Measurements from ENCODE around the gene INSL4.

INSL4 gene

GRCh38 chr9:5191985-5192384, 39.2 kb upstream of the INSL4 start:
- DNase-seq (ENCODE audit: low read depth, low spot score): no peak
- no peak overlapping the region for H3K4me3 ChIP-seq (ENCODE audit: low read depth, low read length)
- ChIA-PET CTCF (interaction anchor here (0.7 to 2.0 kb wide), 4 partner anchors 204 to 409 kb away, joined by 3 to 6 read pairs (median 4); no protein-coding TSS in a partner anchor), POLR2A (no interaction called here)
- TF ChIP-seq CTCF (IDR thresholded peaks at IDR 0.05; ENCODE audit: insufficient read depth, low read length, missing control alignments): no peak

GRCh38 chr9:5193345-5193744, 37.9 kb upstream of the INSL4 start:
- DNase-seq (ENCODE audit: low read depth, low spot score): no peak
- ChIA-PET CTCF (interaction anchor here (1.4 to 2.0 kb wide), 3 partner anchors 248 to 407 kb away, joined by 3 to 6 read pairs (median 5); no protein-coding TSS in a partner anchor), POLR2A (no interaction called here)
- no peak for TF ChIP-seq CTCF (IDR thresholded peaks at IDR 0.05; ENCODE audit: insufficient read depth, low read length, missing control alignments)
- no peak overlapping the region for H3K4me3 ChIP-seq (ENCODE audit: low read depth, low read length)

- CTCF ChIA-PET: interaction anchor here (1.4 to 1.7 kb wide), 2 partner anchors 9 to 37 kb away, joined by 3 to 13 read pairs; no protein-coding TSS in a partner anchor
- TF ChIP-seq CTCF (IDR thresholded peaks at IDR 0.05; ENCODE audit: insufficient read depth, low read length, missing control alignments): no peak
- DNase-seq (ENCODE audit: low read depth, low spot score): no peak
- POLR2A ChIA-PET: no interaction called here
- no peak overlapping the region for H3K4me3 ChIP-seq (ENCODE audit: low read depth, low read length)
Observed at GRCh38 chr9:5195463-5195862, 35.8 kb upstream of the INSL4 start.

- no peak overlapping the region for H3K4me3 ChIP-seq (ENCODE audit: low read depth, low read length)
- DNase-seq (ENCODE audit: low read depth, low spot score): no peak
- CTCF ChIA-PET: interaction anchor here (0.8 kb wide), 1 partner anchor 18 kb away, joined by 3 read pairs; no protein-coding TSS in a partner anchor
- POLR2A ChIA-PET: no interaction called here
- no peak for TF ChIP-seq CTCF (IDR thresholded peaks at IDR 0.05; ENCODE audit: insufficient read depth, low read length, missing control alignments)
Observed at GRCh38 chr9:5205071-5205470, 26.1 kb upstream of the INSL4 start.

- ChIA-PET POLR2A (no interaction called here), CTCF (no interaction called here)
- H3K4me3 ChIP-seq (ENCODE audit: low read depth, low read length): no peak overlapping the region
- no peak for TF ChIP-seq CTCF (IDR thresholded peaks at IDR 0.05; ENCODE audit: insufficient read depth, low read length, missing control alignments)
- DNase-seq (ENCODE audit: low read depth, low spot score): no peak
Observed at GRCh38 chr9:5230554-5230953, 665 bp upstream of the INSL4 start.

GRCh38 chr9:5263351-5264218, 32.4 kb downstream of the INSL4 start:
- DNase-seq (ENCODE audit: low read depth, low spot score): no peak
- TF ChIP-seq CTCF (IDR thresholded peaks at IDR 0.05; ENCODE audit: insufficient read depth, low read length, missing control alignments): no peak
- H3K4me3 ChIP-seq (ENCODE audit: low read depth, low read length): no peak overlapping the region
- CTCF ChIA-PET: interaction anchor here (1.2 kb wide), 1 partner anchor 77 kb away, joined by 4 read pairs; no protein-coding TSS in a partner anchor
- POLR2A ChIA-PET: no interaction called here

All from AG04449 (cell line).